Stomach (tissue), 4 donors: ENCODE measurements around the gene HEATR3.

ENCODE experiments used
- EP300 ChIP-seq: sonication (generic); formaldehyde crosslinking; IDR thresholded peaks from one replicate; pipeline ENCODE4 v1.6.1; 2017; ENCODE audit warnings: antibody characterized with exemption
- POLR2A ChIP-seq, 4 donors: fragments of 450-650 bp; IDR thresholded peaks; one replicate each; pipeline ENCODE4 v1.6.1; 2016; ENCODE audit warnings: antibody characterized with exemption in 4 of 4, control low read depth in 2 of 4, mild to moderate bottlenecking in 1 of 4, moderate library complexity in 1 of 4
- POLR2AphosphoS5 ChIP-seq, 3 donors: sonication (generic); formaldehyde crosslinking; IDR thresholded peaks; one replicate each; pipeline ENCODE4 v1.6.1; 2016; ENCODE audit warnings: antibody characterized with exemption in 3 of 3
- TF ChIP-seq, protein P1 (sequence below), 7 experiments: fragments of 450-650 bp in 4 of 7; fragments of 200-600 bp in 3 of 7; sonication (generic) in 3 of 7; IDR thresholded peaks; one replicate each; pipeline ENCODE4 v1.5.1; 2016 to 2019; ENCODE audit warnings: antibody characterized with exemption in 7 of 7, control low read depth in 2 of 7, mild to moderate bottlenecking in 1 of 7

DNA sequence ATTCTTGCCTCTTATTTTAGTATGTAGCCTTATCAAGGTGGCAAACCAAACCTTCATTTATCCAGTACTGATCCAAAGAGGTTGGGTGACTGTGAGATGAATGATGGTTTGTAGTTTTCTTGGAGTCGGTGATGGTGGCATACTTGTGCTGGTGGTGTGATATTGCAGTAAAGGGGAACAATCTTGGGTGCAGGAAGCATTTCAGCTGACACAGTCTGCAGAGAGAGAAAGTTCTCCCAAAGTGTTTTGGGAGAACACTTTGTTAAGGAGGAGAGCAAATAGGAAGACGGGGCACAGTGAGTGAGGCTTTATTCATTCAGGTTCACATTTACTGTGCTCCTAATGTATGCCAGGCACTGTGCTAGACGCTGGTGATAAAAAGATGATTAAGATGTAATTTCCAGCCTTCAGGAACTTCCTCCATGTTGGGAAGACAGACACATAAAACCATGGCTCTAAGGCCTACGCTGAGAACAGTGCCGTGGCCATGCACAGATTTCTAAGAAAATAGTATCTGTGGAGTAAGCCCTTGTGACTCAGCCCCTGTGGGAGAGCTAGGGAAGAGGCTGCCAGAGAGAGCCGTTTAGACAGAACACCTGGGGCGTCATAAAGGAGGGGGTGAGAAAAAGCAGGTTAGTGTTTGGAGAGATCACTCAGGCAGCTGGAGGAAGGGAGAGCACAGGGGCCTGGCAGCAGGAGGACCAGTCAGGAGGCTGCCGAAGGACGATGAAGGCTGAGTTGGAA is 13.8 kb downstream of the HEATR3 start:
- TF ChIP-seq, protein P1, sequence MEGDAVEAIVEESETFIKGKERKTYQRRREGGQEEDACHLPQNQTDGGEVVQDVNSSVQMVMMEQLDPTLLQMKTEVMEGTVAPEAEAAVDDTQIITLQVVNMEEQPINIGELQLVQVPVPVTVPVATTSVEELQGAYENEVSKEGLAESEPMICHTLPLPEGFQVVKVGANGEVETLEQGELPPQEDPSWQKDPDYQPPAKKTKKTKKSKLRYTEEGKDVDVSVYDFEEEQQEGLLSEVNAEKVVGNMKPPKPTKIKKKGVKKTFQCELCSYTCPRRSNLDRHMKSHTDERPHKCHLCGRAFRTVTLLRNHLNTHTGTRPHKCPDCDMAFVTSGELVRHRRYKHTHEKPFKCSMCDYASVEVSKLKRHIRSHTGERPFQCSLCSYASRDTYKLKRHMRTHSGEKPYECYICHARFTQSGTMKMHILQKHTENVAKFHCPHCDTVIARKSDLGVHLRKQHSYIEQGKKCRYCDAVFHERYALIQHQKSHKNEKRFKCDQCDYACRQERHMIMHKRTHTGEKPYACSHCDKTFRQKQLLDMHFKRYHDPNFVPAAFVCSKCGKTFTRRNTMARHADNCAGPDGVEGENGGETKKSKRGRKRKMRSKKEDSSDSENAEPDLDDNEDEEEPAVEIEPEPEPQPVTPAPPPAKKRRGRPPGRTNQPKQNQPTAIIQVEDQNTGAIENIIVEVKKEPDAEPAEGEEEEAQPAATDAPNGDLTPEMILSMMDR (IDR thresholded peaks at IDR 0.05), result no peak
- TF ChIP-seq EP300, result no peak
- no peak for TF ChIP-seq POLR2A (IDR thresholded peaks at IDR 0.05)
- TF ChIP-seq POLR2AphosphoS5 (IDR thresholded peaks at IDR 0.05), result no peak
